Measurements from ENCODE around the gene RASGEF1C.

DNA sequence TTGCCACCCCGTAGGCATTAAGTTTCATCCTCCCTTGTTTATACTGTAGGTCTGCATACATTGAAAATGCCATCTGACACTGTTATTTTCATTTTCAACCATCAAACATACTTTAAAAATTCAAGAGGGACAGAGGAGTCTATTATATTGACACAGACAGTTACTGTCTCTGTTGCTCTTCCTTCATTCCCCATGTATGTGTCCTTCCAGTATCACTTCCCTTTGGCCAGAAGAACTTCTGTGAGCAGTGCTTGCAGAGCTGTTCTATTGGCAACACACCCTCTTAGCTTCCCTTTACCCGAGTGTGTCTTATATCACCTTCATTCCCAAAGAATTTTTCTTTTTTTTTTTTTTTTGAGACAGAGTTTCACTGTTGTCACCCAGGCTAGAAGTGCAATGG is 42.8 kb downstream of the RASGEF1C start:
- TF ChIP-seq POLR2A (IDR thresholded peaks at IDR 0.05), result no peak
- TF ChIP-seq, protein P1, sequence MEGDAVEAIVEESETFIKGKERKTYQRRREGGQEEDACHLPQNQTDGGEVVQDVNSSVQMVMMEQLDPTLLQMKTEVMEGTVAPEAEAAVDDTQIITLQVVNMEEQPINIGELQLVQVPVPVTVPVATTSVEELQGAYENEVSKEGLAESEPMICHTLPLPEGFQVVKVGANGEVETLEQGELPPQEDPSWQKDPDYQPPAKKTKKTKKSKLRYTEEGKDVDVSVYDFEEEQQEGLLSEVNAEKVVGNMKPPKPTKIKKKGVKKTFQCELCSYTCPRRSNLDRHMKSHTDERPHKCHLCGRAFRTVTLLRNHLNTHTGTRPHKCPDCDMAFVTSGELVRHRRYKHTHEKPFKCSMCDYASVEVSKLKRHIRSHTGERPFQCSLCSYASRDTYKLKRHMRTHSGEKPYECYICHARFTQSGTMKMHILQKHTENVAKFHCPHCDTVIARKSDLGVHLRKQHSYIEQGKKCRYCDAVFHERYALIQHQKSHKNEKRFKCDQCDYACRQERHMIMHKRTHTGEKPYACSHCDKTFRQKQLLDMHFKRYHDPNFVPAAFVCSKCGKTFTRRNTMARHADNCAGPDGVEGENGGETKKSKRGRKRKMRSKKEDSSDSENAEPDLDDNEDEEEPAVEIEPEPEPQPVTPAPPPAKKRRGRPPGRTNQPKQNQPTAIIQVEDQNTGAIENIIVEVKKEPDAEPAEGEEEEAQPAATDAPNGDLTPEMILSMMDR (IDR thresholded peaks at IDR 0.05), result no peak
